GM19467 (cell line): ENCODE data around the gene ENOSF1.
"Not testable (repeated sequence)": the region's sequence is repeated elsewhere in the genome, so short reads cannot be mapped to it uniquely, and the experiment has no call there.

ENCODE experiments used
- ATAC-seq: cut with Tn5 transposase; IDR thresholded peaks from one replicate; pipeline ENCODE4 v1.9.1; 2021; ENCODE audit warnings: mild to moderate bottlenecking, moderate library complexity; ENCODE audit not compliant: unreplicated experiment

ENOSF1 gene

GRCh38 chr18:709771-710170 lies 2.7 kb downstream of the ENOSF1 start:
- ATAC-seq = no peak

GRCh38 chr18:708096-708495 lies 4.3 kb downstream of the ENOSF1 start:
- ATAC-seq = no peak

- no peak for ATAC-seq
Observed at GRCh38 chr18:706405-706804, 6.0 kb downstream of the ENOSF1 start.

GRCh38 chr18:703213-703967 lies 9.0 kb downstream of the ENOSF1 start:
- ATAC-seq = no peak

GRCh38 chr18:697800-698199 lies 14.6 kb downstream of the ENOSF1 start:
- no peak for ATAC-seq

- ATAC-seq = no peak
Observed at GRCh38 chr18:697012-697411, 15.4 kb downstream of the ENOSF1 start.

- no peak for ATAC-seq
Observed at GRCh38 chr18:693466-694187, 18.8 kb downstream of the ENOSF1 start.

- no peak for ATAC-seq
Observed at GRCh38 chr18:692824-693223, 19.6 kb downstream of the ENOSF1 start.

GRCh38 chr18:688323-688722 lies 24.1 kb downstream of the ENOSF1 start:
- no peak for ATAC-seq

- ATAC-seq = no peak
Observed at GRCh38 chr18:686339-687111, 25.9 kb downstream of the ENOSF1 start.

- ATAC-seq = no peak
Observed at GRCh38 chr18:685438-685837, 27.0 kb downstream of the ENOSF1 start.

- ATAC-seq = no peak
Observed at GRCh38 chr18:683531-683930, 28.9 kb downstream of the ENOSF1 start.

GRCh38 chr18:682833-683232 lies 29.6 kb downstream of the ENOSF1 start:
- no peak for ATAC-seq

GRCh38 chr18:682416-682815 lies 30.0 kb downstream of the ENOSF1 start:
- ATAC-seq = not testable (repeated sequence)

GRCh38 chr18:681985-682384 lies 30.4 kb downstream of the ENOSF1 start:
- ATAC-seq = no peak

- ATAC-seq = no peak
Observed at GRCh38 chr18:680392-680791, 32.0 kb downstream of the ENOSF1 start.

- ATAC-seq = no peak
Observed at GRCh38 chr18:679516-679915, 32.9 kb downstream of the ENOSF1 start.

GRCh38 chr18:678482-679182 lies 33.8 kb downstream of the ENOSF1 start:
- ATAC-seq = no peak

GRCh38 chr18:677951-678381 lies 34.5 kb downstream of the ENOSF1 start:
- ATAC-seq = no peak

- no peak for ATAC-seq
Observed at GRCh38 chr18:677145-677544, 35.3 kb downstream of the ENOSF1 start.

- ATAC-seq = no peak
Observed at GRCh38 chr18:676736-677135, 35.7 kb downstream of the ENOSF1 start.
